GM21367 (cell line): Measurements from ENCODE around the gene R3HDM4.
"Not testable (repeated sequence)": the region's sequence is repeated elsewhere in the genome, so short reads cannot be mapped to it uniquely, and the experiment has no call there.

Experiments
- ATAC-seq: cut with Tn5 transposase; IDR thresholded peaks from one replicate; pipeline ENCODE4 v1.9.1; 2021; ENCODE audit not compliant: unreplicated experiment

Gene R3HDM4

GRCh38 chr19:913080-913748 is at the start of gene R3HDM4:
Gene R3HDM4, minus strand, starts transcription at chr19:913219. Its CDS starts 62 bp downstream, at chr19:913157.
- ATAC-seq = no peak

DNA sequence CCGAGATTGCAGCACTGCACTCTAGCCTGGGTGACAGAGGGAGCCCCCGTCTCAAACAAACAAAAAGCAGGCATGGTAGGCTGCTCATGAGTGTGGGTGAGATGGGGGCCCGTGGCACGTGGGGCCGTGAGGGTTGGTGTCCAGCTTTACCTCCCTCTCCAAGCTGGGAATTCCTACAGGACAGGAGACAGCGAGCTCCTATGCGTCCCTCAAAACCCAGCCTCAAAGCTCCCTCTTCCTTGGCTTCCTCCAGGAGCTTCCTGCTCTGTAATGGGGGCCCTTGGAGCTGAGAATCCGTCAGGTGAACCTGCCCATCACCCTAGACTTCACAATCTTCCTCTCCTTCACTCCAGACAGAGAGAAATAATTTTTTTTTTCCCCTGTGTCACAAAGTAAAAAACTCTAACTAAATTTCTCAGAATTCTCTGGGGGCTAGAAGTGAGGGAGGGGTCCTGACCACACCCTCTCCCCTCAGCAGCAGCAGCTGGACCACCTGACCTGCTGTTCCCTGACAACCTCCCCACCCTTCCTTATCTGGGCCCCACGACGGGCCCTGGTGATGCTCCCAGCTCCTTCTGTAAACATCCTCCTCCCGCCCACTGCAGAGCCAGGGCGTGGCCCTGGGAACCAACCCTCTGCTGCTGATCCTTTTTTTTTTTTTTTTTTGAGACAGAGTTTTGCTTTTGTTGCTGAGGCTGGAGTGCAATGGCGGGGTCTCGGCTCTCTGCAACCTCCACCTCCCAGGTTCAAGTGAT is 49.0 kb upstream of the R3HDM4 start:
- no peak for ATAC-seq

- ATAC-seq = no peak
Observed at GRCh38 chr19:960601-960938, 47.6 kb upstream of the R3HDM4 start.

DNA sequence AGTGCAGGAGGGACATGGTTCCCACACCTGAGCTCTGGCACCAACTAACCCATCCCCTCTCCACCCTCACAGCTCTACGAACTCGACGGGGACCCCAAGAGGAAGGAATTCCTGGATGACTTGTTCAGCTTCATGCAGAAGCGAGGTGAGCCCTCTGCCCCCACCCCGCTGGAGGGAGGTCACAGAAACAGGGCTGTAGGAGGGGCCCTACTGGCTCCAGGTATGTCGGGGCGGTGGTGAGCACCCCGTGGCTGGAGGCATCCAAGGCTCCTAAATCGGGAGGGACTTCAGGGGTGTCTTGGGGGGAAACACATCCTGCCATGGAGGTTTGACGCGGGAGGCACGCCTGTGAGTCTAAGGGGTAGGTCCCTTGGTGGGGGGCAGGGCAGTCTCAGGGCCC is 47.0 kb upstream of the R3HDM4 start:
- no peak for ATAC-seq

DNA sequence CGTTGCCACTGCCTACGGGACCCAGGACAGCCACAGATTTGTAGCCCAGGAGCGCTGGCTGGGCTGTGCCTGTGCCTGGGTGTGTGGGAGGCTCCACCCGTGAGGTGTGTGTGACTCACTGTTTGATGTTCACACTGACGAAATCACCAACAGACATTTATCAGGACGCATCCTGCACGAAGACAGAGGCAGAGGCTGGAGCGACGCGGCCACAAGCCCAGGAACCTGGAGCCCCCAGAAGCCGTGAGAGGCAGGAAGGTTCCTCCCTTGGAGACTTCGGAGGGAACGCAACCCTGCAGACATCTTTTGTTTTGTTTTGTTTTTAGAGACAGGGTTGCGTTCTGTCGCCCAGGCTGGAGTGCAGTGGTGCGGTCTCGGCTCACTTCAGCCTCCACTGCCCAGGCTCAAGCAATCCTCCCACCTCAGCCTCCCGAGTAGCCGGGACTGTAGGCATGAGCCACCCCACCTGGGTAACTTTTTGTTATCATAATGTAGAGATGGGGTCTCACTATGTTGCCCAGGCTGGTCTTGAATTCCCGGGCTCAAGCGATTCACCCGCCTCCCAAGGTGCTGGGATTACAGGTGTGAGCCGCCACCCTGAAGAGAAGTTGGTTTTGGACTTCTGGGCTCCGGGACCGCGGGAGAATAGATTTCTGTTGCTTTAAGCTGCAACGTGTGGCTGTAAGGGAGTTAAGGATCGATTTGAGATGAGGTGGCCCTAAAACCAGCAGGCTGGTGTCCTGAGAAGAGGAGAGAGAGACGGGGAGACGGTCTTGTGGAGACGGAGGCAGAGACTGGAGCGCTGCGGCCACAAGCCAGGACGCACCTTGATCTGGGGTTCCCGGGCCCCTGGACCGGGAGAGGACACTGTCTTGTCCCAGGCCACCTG is 46.2 kb upstream of the R3HDM4 start:
- no peak for ATAC-seq

DNA sequence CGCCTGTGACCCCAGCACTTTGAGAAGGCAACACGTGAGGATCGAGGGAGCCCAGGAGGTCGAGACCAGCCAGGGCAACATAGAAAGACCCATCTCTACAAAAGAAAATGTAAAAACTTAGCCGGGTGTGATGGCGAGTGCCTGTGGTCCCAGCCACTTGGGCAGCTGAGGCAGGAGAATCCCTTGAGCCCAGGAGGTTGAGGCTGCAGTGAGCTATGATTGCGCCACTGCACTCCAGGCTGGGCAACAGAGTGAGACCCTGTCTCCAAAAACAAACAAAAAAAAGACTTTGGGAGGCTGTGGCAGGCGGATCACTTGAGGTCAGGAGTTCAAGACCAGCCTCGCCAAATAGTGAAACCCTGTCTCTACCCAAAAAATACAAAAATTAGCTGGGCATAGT is 44.6 kb upstream of the R3HDM4 start:
- not testable (repeated sequence) for ATAC-seq

DNA sequence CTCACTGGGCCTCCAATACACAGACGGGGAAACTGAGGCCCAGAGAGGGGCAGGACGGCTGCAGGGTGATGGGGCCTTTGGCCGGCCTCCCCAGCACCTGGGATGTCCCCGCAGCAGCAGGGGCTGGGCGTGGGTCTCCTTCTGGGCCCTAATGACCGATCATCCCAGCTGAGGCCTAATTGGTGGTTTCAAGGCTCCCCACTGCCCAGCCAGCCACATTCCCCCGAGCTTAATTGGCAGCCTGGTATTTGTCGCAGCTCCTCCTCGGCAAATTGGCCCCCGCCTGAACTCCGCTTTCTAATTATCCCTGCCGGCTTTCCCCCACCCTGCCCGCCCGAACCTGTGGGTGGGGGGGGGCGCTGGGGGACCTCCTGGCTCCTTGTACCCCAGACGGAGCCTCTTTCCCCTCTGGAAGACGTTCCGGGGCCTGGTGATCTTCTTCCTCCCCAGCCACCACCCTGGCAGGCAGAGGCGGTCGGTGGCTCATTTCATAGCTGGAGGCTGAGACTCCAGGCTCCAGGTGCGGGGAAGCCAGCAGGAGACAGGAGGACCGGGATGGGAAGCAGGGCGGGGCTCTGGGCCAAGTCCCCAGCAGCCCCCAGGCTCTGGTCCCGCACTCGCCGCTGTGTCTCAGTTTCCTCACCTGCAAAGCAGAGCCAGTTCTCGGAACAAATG is 43.9 kb upstream of the R3HDM4 start:
- ATAC-seq = no peak

GRCh38 chr19:955803-956765 is 43.1 kb upstream of the R3HDM4 start:
- ATAC-seq = no peak

GRCh38 chr19:954672-955494 is 41.9 kb upstream of the R3HDM4 start:
- no peak for ATAC-seq

GRCh38 chr19:954272-954671 is 41.3 kb upstream of the R3HDM4 start:
- ATAC-seq = no peak

DNA sequence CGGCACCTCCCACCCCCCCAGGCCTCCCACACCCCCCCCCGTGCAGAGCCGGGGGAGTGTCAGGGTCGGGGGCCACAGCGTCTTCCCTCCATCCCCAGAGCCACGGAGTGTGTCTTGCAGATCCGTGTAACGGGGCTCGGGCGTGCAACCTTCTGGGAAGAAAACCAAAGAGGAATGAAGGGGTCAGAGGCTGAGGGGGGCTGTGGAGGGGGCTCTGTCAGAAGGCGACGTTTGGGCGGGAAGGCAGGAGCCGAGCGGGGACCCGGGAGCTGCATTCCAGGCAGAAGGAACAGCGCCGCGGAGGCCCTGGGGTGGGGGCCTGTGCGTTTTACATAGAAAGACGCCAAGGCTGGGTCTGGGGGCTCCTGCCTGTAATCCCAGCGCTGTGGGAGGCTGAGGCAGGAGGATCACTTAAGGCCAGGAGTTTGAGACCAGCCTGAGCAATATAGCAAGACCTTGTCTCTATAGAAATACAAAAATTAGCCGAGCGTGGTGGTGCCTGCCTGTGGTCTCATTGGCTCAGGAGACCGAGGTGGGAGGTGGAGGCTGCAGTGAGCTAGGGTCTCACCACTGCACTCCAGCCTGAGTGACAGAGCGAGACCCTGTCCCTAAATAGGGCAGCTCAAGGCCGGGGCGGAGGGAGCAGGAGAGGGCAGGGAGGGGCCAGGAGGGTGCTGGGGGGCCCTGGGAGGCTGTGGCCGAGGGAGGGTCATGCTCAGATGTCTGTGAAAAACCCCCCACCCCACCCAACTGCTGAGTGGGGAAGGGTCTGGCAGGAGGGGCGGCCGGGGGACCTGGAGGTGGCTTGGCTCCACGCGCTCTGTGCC is 40.6 kb upstream of the R3HDM4 start:
- no peak for ATAC-seq

- ATAC-seq = no peak
Observed at GRCh38 chr19:952680-953444, 39.8 kb upstream of the R3HDM4 start.

- no peak for ATAC-seq
Observed at GRCh38 chr19:952049-952679, 39.1 kb upstream of the R3HDM4 start.

DNA sequence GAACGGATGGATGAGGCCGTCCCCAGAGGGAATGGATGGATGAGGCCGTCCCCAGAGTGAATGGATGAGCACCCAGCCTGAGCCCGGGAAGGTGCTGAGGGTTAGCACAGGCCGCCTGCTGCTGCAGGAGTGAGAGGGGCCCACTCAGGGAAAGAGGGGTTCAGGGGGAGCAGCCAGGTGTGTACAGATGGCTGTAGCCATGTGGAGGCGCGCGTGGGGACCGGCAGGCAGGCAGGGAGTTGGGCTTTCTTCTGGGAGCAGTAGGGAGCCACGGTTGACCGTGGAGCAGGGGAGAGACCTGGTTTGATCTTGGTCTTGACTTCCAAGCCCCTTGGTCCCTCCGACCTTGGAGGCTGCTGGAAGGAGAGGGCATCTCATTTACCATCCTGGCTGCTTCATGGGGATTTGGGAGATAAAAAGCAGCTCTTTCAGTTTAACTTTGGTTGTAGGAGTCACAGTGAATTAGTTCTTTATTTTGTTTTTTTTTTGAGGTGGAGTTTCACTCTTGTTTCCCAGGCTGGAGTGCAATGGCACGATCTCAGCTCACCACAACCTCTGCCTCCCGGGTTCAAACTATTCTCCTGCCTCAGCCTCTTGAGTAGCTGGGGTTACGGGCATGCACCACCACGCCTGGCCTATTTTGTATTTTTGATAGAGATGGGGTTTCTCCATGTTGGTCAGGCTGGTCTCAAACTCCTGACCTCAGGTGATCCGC is 37.5 kb upstream of the R3HDM4 start:
- no peak for ATAC-seq

- ATAC-seq = no peak
Observed at GRCh38 chr19:948842-949496, 36.0 kb upstream of the R3HDM4 start.
